Progenitor cell of endocrine pancreas (in vitro differentiated cells): ENCODE measurements around the gene ATOX1. TPM values are rescaled to one million over a fixed set of nuclear protein-coding genes. Genes with fewer than 3 reads are reported as not detected.

Experiments
- DNase-seq: peaks from one replicate; pipeline ENCODE4 v3.0.0; 2021; ENCODE audit warnings: low spot score; ENCODE audit not compliant: unreplicated experiment
- H3K27ac Mint-ChIP-seq: 2 replicates; pipeline ENCODE4 v1.8.0; 2021; ENCODE audit warnings: mild to moderate bottlenecking, moderate library complexity, mixed read lengths
- H3K27me3 Mint-ChIP-seq: 2 replicates; pipeline ENCODE4 v1.8.0; 2021; ENCODE audit warnings: mixed read lengths
- H3K36me3 Mint-ChIP-seq: 2 replicates; pipeline ENCODE4 v1.8.0; 2022; ENCODE audit warnings: mixed read lengths; ENCODE audit not compliant: insufficient read depth
- H3K4me1 Mint-ChIP-seq: 2 replicates; pipeline ENCODE4 v1.8.0; 2021; ENCODE audit warnings: low read depth, mixed read lengths
- H3K4me3 Mint-ChIP-seq: 2 replicates; pipeline ENCODE4 v1.8.0; 2021; ENCODE audit warnings: low read depth, mild to moderate bottlenecking, moderate library complexity, mixed read lengths
- H3K9me3 Mint-ChIP-seq: 2 replicates; pipeline ENCODE4 v1.8.0; 2021; ENCODE audit warnings: low read depth, mixed read lengths
- CTCF ChIP-seq: fragments of 200-600 bp; sonication (generic); IDR thresholded peaks from one replicate; pipeline ENCODE4 v1.5.0; 2021; ENCODE audit warnings: antibody characterized with exemption, mild to moderate bottlenecking; ENCODE audit not compliant: unreplicated experiment
- total RNA-seq: library from RNA; stranded (reverse); gene quantifications from 2 replicates; pipeline ENCODE4 v1.2.1, GENCODE V29; 2021

Gene ATOX1
- total RNA-seq, 1 donor from 2014 or later: 108 TPM

GRCh38 chr5:151739395-151739794 is 19.0 kb downstream of the ATOX1 start:
- TF ChIP-seq CTCF: no peak
- DNase-seq: no peak
- no peaks in the 10 kb centered on the region for H3K9me3 Mint-ChIP-seq
- no peaks in the 10 kb centered on the region for H3K27me3 Mint-ChIP-seq
- H3K4me1 Mint-ChIP-seq: peaks cover 4% of the 10 kb centered on the region
- peaks cover 9% of the 10 kb centered on the region for H3K36me3 Mint-ChIP-seq
- H3K27ac Mint-ChIP-seq: no peak overlapping the region
- H3K4me3 Mint-ChIP-seq: no peak overlapping the region

GRCh38 chr5:151738125-151738848 is 20.1 kb downstream of the ATOX1 start:
- peak overlapping the region; percentile 16 for H3K27ac Mint-ChIP-seq

GRCh38 chr5:151737431-151737830 is 21.0 kb downstream of the ATOX1 start:
- Mint-ChIP-seq H3K4me1 (peaks cover 4% of the 10 kb centered on the region), H3K27me3 (no peaks in the 10 kb centered on the region), H3K36me3 (peaks cover 1% of the 10 kb centered on the region), H3K27ac (no peak overlapping the region), H3K4me3 (no peak overlapping the region), H3K9me3 (no peaks in the 10 kb centered on the region)
- no peak for TF ChIP-seq CTCF
- no peak for DNase-seq

More at GRCh38 chr5:151738125-151738848, 20.1 kb downstream of the ATOX1 start:
- no peak for TF ChIP-seq CTCF
- Mint-ChIP-seq H3K36me3 (peaks cover 6% of the 10 kb centered on the region), H3K27me3 (no peaks in the 10 kb centered on the region), H3K9me3 (no peaks in the 10 kb centered on the region), H3K4me3 (no peak overlapping the region), H3K4me1 (peaks cover 4% of the 10 kb centered on the region)
- DNase-seq: no peak

GRCh38 chr5:151735646-151736045 is 22.8 kb downstream of the ATOX1 start:
- no peak for TF ChIP-seq CTCF
- Mint-ChIP-seq H3K4me3 (no peak overlapping the region), H3K4me1 (peaks cover 4% of the 10 kb centered on the region), H3K27ac (no peak overlapping the region), H3K27me3 (no peaks in the 10 kb centered on the region), H3K9me3 (no peaks in the 10 kb centered on the region), H3K36me3 (no peaks in the 10 kb centered on the region)
- no peak for DNase-seq

GRCh38 chr5:151734064-151734408 is 24.4 kb downstream of the ATOX1 start:
- H3K4me3 Mint-ChIP-seq: no peak overlapping the region
- no peaks in the 10 kb centered on the region for H3K27me3 Mint-ChIP-seq
- DNase-seq: no peak
- peaks cover 1% of the 10 kb centered on the region for H3K36me3 Mint-ChIP-seq
- H3K9me3 Mint-ChIP-seq: peaks cover 11% of the 10 kb centered on the region
- no peak overlapping the region for H3K27ac Mint-ChIP-seq
- TF ChIP-seq CTCF: no peak
- H3K4me1 Mint-ChIP-seq: no peaks in the 10 kb centered on the region
